ENCODE measurements around the gene FBN2.

GRCh38 chr5:128245974-128246373 lies 292.1 kb downstream of the FBN2 start:
- TF ChIP-seq, protein P1, sequence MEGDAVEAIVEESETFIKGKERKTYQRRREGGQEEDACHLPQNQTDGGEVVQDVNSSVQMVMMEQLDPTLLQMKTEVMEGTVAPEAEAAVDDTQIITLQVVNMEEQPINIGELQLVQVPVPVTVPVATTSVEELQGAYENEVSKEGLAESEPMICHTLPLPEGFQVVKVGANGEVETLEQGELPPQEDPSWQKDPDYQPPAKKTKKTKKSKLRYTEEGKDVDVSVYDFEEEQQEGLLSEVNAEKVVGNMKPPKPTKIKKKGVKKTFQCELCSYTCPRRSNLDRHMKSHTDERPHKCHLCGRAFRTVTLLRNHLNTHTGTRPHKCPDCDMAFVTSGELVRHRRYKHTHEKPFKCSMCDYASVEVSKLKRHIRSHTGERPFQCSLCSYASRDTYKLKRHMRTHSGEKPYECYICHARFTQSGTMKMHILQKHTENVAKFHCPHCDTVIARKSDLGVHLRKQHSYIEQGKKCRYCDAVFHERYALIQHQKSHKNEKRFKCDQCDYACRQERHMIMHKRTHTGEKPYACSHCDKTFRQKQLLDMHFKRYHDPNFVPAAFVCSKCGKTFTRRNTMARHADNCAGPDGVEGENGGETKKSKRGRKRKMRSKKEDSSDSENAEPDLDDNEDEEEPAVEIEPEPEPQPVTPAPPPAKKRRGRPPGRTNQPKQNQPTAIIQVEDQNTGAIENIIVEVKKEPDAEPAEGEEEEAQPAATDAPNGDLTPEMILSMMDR (IDR thresholded peaks at IDR 0.05) = no peak
- TF ChIP-seq POLR2A (IDR thresholded peaks at IDR 0.05) = no peak

Data from lower leg skin (tissue), 3 donors.